Osteocyte (in vitro differentiated cells): Measurements from ENCODE around the gene SVEP1. TPM values are rescaled to one million over a fixed set of nuclear protein-coding genes. Genes with fewer than 3 reads are reported as not detected.
A peak's percentile ranks its signal among the peaks of the same experiment; 100 is the strongest.

ENCODE experiments used
- DNase-seq: peaks from one replicate; pipeline ENCODE4 v3.0.0; 2021; ENCODE audit warnings: mixed read lengths; ENCODE audit not compliant: unreplicated experiment; ENCODE audit errors: extremely low spot score
- H3K27ac Mint-ChIP-seq: one replicate; pipeline ENCODE4 v1.8.0; 2021; ENCODE audit warnings: mild to moderate bottlenecking, mixed read lengths; ENCODE audit not compliant: unreplicated experiment
- H3K27me3 Mint-ChIP-seq: one replicate; pipeline ENCODE4 v1.8.0; 2021; ENCODE audit warnings: mixed read lengths; ENCODE audit not compliant: unreplicated experiment
- H3K36me3 Mint-ChIP-seq: one replicate; pipeline ENCODE4 v1.8.0; 2021; ENCODE audit warnings: mixed read lengths; ENCODE audit not compliant: unreplicated experiment
- H3K4me1 Mint-ChIP-seq: one replicate; pipeline ENCODE4 v1.8.0; 2021; ENCODE audit warnings: mixed read lengths; ENCODE audit not compliant: unreplicated experiment
- H3K4me3 Mint-ChIP-seq: one replicate; pipeline ENCODE4 v1.8.0; 2021; ENCODE audit warnings: mild to moderate bottlenecking, moderate library complexity, mixed read lengths; ENCODE audit not compliant: unreplicated experiment
- H3K9me3 Mint-ChIP-seq: one replicate; pipeline ENCODE4 v1.8.0; 2021; ENCODE audit warnings: mixed read lengths; ENCODE audit not compliant: unreplicated experiment
- CTCF ChIP-seq: fragments of 200-600 bp; sonication (generic); IDR thresholded peaks from 2 replicates; pipeline ENCODE4 v1.5.0; 2021; ENCODE audit warnings: antibody characterized with exemption, mild to moderate bottlenecking, moderate library complexity
- total RNA-seq: library from RNA; stranded (reverse); gene quantifications from 2 replicates; pipeline ENCODE4 v1.2.1, GENCODE V29; 2021

SVEP1 gene
- total RNA-seq, 1 donor from 2014 or later: 3.1 TPM

- no peaks in the 10 kb centered on the region for H3K27me3 Mint-ChIP-seq
- no peak for TF ChIP-seq CTCF
- H3K27ac Mint-ChIP-seq: no peak overlapping the region
- H3K36me3 Mint-ChIP-seq: no peaks in the 10 kb centered on the region
- no peaks in the 10 kb centered on the region for H3K9me3 Mint-ChIP-seq
- DNase-seq: no peak
- no peak overlapping the region for H3K4me3 Mint-ChIP-seq
- no peaks in the 10 kb centered on the region for H3K4me1 Mint-ChIP-seq
Measured at GRCh38 chr9:110356639-110357395, 222.7 kb downstream of the SVEP1 start.

GRCh38 chr9:110355911-110356310, 223.6 kb downstream of the SVEP1 start:
- no peaks in the 10 kb centered on the region for H3K27me3 Mint-ChIP-seq
- no peak overlapping the region for H3K4me3 Mint-ChIP-seq
- no peaks in the 10 kb centered on the region for H3K36me3 Mint-ChIP-seq
- no peak overlapping the region for H3K27ac Mint-ChIP-seq
- TF ChIP-seq CTCF: no peak
- DNase-seq: no peak
- peaks cover 7% of the 10 kb centered on the region for H3K4me1 Mint-ChIP-seq
- H3K9me3 Mint-ChIP-seq: no peaks in the 10 kb centered on the region

- H3K27ac Mint-ChIP-seq: peak overlapping the region; percentile 65
Measured at GRCh38 chr9:110351009-110351467, 228.5 kb downstream of the SVEP1 start.

GRCh38 chr9:110346325-110346724, 233.2 kb downstream of the SVEP1 start:
- Mint-ChIP-seq H3K27ac (no peak overlapping the region), H3K4me1 (peaks cover 12% of the 10 kb centered on the region), H3K27me3 (peaks cover 8% of the 10 kb centered on the region), H3K9me3 (no peaks in the 10 kb centered on the region), H3K4me3 (no peak overlapping the region), H3K36me3 (no peaks in the 10 kb centered on the region)
- no peak for DNase-seq
- no peak for TF ChIP-seq CTCF

More at GRCh38 chr9:110351009-110351467, 228.5 kb downstream of the SVEP1 start:
- no peak for TF ChIP-seq CTCF
- no peak for DNase-seq
- Mint-ChIP-seq H3K4me3 (no peak overlapping the region), H3K4me1 (peaks cover 14% of the 10 kb centered on the region), H3K9me3 (no peaks in the 10 kb centered on the region), H3K27me3 (no peaks in the 10 kb centered on the region), H3K36me3 (no peaks in the 10 kb centered on the region)

GRCh38 chr9:110344821-110345220, 234.7 kb downstream of the SVEP1 start:
- Mint-ChIP-seq H3K4me1 (peaks cover 2% of the 10 kb centered on the region), H3K36me3 (no peaks in the 10 kb centered on the region), H3K9me3 (no peaks in the 10 kb centered on the region), H3K27ac (no peak overlapping the region), H3K4me3 (no peak overlapping the region), H3K27me3 (peaks cover 8% of the 10 kb centered on the region)
- TF ChIP-seq CTCF: no peak
- DNase-seq: no peak
